ENCODE results near the gene CD2.

Gene CD2

GRCh38 chr1:116754198-116754977, at the start of gene CD2:
CD2 (plus strand) TSS chr1:116754430; CDS start chr1:116754493, 63 bp downstream.
- DNase-seq = no peak

- DNase-seq = no peak
These were observed 48.1 kb upstream of the CD2 start for GRCh38 chr1:116706123-116706522.

GRCh38 chr1:116706841-116707240, 47.4 kb upstream of the CD2 start:
- DNase-seq = no peak

GRCh38 chr1:116708255-116708900, 45.9 kb upstream of the CD2 start:
- DNase-seq = no peak

GRCh38 chr1:116709666-116710167, 44.5 kb upstream of the CD2 start:
- DNase-seq = no peak

- peak; percentile 69 for DNase-seq
These were observed 43.6 kb upstream of the CD2 start for GRCh38 chr1:116710420-116711262.

- DNase-seq = peak; percentile 84
These were observed 42.9 kb upstream of the CD2 start for GRCh38 chr1:116711263-116711840.

GRCh38 chr1:116712510-116712909, 41.7 kb upstream of the CD2 start:
- no peak for DNase-seq

GRCh38 chr1:116713474-116713873, 40.8 kb upstream of the CD2 start:
- DNase-seq = no peak

GRCh38 chr1:116716391-116716790, 37.8 kb upstream of the CD2 start:
- DNase-seq = no peak

- DNase-seq = no peak
These were observed 36.9 kb upstream of the CD2 start for GRCh38 chr1:116717318-116717717.

GRCh38 chr1:116720364-116721038, 33.7 kb upstream of the CD2 start:
- DNase-seq = no peak

GRCh38 chr1:116721039-116721405, 33.2 kb upstream of the CD2 start:
- no peak for DNase-seq

GRCh38 chr1:116721451-116722007, 32.7 kb upstream of the CD2 start:
- no peak for DNase-seq

GRCh38 chr1:116722016-116722838, 32.0 kb upstream of the CD2 start:
- no peak for DNase-seq

- DNase-seq = peak; percentile 65
These were observed 29.4 kb upstream of the CD2 start for GRCh38 chr1:116724765-116725375.

GRCh38 chr1:116725798-116726197, 28.4 kb upstream of the CD2 start:
- no peak for DNase-seq

- no peak for DNase-seq
These were observed 27.1 kb upstream of the CD2 start for GRCh38 chr1:116726872-116727820.

GRCh38 chr1:116731439-116731838, 22.8 kb upstream of the CD2 start:
- DNase-seq = no peak

- no peak for DNase-seq
These were observed 21.5 kb upstream of the CD2 start for GRCh38 chr1:116732726-116733125.
